ENCODE results near the gene ZNF296. TPM values are rescaled to one million over a fixed set of nuclear protein-coding genes. Genes with fewer than 3 reads are reported as not detected.

Gene ZNF296
- total and polyA plus RNA-seq, 2 of the 13 experiments (the other 11 are each of a cell fraction or from before 2014, with no cell fraction given): 0.26 to 0.62 TPM

DNA sequence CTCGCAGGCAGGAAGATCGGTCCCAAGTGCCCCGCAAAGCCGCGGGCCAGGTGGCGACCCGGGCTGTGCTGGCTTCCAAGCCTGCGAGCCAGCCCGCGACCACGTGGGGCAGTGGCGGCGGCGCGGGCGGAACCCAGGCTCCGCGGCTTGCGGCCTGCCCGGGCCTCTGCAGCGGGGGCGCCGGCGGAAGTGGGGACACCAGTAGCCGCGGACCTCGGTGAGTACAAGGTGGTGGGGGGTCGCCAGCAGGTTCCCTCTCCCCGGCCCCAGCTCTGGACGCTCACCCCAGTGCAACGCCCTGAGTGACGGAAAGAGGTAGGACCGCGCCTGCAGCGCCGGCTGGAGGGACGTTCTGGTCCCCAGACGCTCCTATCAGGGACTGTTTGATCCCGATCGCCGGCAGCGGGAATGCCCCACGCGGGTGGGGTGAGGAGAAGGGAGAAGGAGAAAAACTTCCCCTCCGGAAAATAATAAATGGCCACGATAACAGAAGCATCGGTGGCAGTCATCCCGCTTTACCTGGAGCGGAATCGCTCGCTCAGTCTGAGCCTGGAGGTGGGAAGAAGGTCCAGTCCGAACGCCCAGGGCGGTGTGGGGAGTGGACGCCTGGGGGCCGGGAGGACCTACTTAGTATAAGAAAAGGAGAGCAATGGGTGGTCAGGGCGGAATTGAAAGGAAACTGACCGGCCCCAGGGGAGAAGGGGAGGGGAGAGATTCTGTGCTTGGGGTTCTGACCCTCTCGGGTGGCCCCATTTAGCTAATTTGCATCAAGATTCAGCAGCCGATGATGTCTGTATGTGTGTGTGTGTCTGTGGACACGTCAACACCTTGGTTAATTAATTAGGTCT lies 3.0 kb upstream of the ZNF296 start, which contains the start of gene GEMIN7 (continued):
- no peak for TF ChIP-seq MAFK (conservative IDR thresholded peaks at IDR 0.05 in 1 of 2, IDR thresholded peaks at IDR 0.05 in 1 of 2; ENCODE audit: low read length in 2 of 2)
- peak; percentile 99 for TF ChIP-seq HDAC1 (CRISPR knock-in tag; IDR thresholded peaks at IDR 0.05)
- TF ChIP-seq TARDBP (CRISPR knock-in tag; IDR thresholded peaks at IDR 0.05): peak; percentile 93
- TF ChIP-seq KDM3A (CRISPR knock-in tag; IDR thresholded peaks at IDR 0.05; ENCODE audit: low read depth): peak; percentile 32; the same call in 1 of the 2 replicates
- TF ChIP-seq RFX3 (CRISPR knock-in tag; IDR thresholded peaks at IDR 0.05): no peak
- peak; percentile 67; the same call in 1 of the 2 replicates for TF ChIP-seq CERS6 (CRISPR knock-in tag; IDR thresholded peaks at IDR 0.05)
- TF ChIP-seq ZNF614 (CRISPR knock-in tag; IDR thresholded peaks at IDR 0.05; ENCODE audit: borderline replicate concordance): peak; percentile 63; the same call in 1 of the 2 replicates
- peak; percentile 91; the same call in 1 of the 2 replicates for TF ChIP-seq ZNF891 (CRISPR knock-in tag; IDR thresholded peaks at IDR 0.05)
- peak; percentile 90 for TF ChIP-seq ZNF331 (CRISPR knock-in tag; IDR thresholded peaks at IDR 0.05)
- no peak for TF ChIP-seq RBM22 (optimal IDR thresholded peaks at IDR 0.05; ENCODE audit: low read length)
- TF ChIP-seq TOE1 (CRISPR knock-in tag; IDR thresholded peaks at IDR 0.05): peak; percentile 73; the same call in 1 of the 2 replicates
- TF ChIP-seq NFYC (CRISPR knock-in tag; IDR thresholded peaks at IDR 0.05): no peak
- TF ChIP-seq NFE2L2 (IDR thresholded peaks at IDR 0.05; ENCODE audit: low read length): no peak
- TF ChIP-seq BHLHE40 (IDR thresholded peaks at IDR 0.05; ENCODE audit: low read length): peak; percentile 43; the same call in 1 of the 2 replicates
- TF ChIP-seq ZNF841 (CRISPR knock-in tag; IDR thresholded peaks at IDR 0.05; ENCODE audit: borderline replicate concordance): no peak
- TF ChIP-seq ZKSCAN8 (CRISPR knock-in tag; IDR thresholded peaks at IDR 0.05; ENCODE audit: borderline replicate concordance): peak; percentile 67
- TF ChIP-seq NCOA2 (CRISPR knock-in tag; IDR thresholded peaks at IDR 0.05): peak; percentile 65; the same call in 1 of the 2 replicates
- TF ChIP-seq TOPORS (CRISPR knock-in tag; IDR thresholded peaks at IDR 0.05): peak; percentile 96
- TF ChIP-seq, protein P1, sequence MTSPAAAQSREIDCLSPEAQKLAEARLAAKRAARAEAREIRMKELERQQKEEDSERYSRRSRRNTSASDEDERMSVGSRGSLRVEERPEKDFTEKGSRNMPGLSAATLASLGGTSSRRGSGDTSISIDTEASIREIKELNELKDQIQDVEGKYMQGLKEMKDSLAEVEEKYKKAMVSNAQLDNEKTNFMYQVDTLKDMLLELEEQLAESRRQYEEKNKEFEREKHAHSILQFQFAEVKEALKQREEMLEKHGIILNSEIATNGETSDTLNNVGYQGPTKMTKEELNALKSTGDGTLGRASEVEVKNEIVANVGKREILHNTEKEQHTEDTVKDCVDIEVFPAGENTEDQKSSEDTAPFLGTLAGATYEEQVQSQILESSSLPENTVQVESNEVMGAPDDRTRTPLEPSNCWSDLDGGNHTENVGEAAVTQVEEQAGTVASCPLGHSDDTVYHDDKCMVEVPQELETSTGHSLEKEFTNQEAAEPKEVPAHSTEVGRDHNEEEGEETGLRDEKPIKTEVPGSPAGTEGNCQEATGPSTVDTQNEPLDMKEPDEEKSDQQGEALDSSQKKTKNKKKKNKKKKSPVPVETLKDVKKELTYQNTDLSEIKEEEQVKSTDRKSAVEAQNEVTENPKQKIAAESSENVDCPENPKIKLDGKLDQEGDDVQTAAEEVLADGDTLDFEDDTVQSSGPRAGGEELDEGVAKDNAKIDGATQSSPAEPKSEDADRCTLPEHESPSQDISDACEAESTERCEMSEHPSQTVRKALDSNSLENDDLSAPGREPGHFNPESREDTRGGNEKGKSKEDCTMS (CRISPR knock-in tag; conservative IDR thresholded peaks at IDR 0.05): no peak
- TF ChIP-seq ZNF484 (CRISPR knock-in tag; IDR thresholded peaks at IDR 0.05; ENCODE audit: borderline replicate concordance, low read depth): no peak
- TF ChIP-seq MXD1 (CRISPR knock-in tag; IDR thresholded peaks at IDR 0.05): peak; percentile 96
- peak; percentile 89 for TF ChIP-seq ZGPAT (CRISPR knock-in tag; IDR thresholded peaks at IDR 0.05)
- TF ChIP-seq, protein P2, sequence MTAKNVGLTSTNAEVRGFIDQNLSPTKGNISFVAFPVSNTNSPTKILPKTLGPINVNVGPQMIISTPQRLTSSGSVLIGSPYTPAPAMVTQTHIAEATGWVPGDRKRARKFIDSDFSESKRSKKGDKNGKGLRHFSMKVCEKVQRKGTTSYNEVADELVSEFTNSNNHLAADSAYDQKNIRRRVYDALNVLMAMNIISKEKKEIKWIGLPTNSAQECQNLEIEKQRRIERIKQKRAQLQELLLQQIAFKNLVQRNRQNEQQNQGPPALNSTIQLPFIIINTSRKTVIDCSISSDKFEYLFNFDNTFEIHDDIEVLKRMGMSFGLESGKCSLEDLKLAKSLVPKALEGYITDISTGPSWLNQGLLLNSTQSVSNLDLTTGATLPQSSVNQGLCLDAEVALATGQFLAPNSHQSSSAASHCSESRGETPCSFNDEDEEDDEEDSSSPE (CRISPR knock-in tag; IDR thresholded peaks at IDR 0.05): peak; percentile 84
- peak; percentile 97 for TF ChIP-seq HOXA3 (CRISPR knock-in tag; IDR thresholded peaks at IDR 0.05)
